Heart left ventricle (tissue), 13 donors: ENCODE data around the gene ABCC8.

Source experiments
- CTCF ChIP-seq, 12 donors: fragments of 200-600 bp; sonication (generic) in 4 of 12; IDR thresholded peaks; one replicate each; pipeline versions ENCODE4 v1.5.0 to v1.8.0; 2018 to 2022; ENCODE audit warnings: antibody characterized with exemption in 12 of 12, mild to moderate bottlenecking in 5 of 12
- POLR2A ChIP-seq, 2 donors: fragments of 450-650 bp; IDR thresholded peaks; one replicate each; pipeline ENCODE4 v1.6.1; 2017; ENCODE audit warnings: antibody characterized with exemption in 2 of 2, mild to moderate bottlenecking in 2 of 2, moderate library complexity in 2 of 2
- donor health status: ischemic (EF 13 %, LVEDD 7.1; RV severe dilation, severe dysfunction).
- donor health status: DM: no; HTN: yes; CAD: no.
- donor health status: DM: no; HTN: no; CAD: no.
- donor health status: ischemic (EF 25% LVEDD 6.9; RV normal size, moderate dysfunction).
- donor health status: ischemic (EF 25% LVEDD 5.7; RV mildly dilated, moderate dysfunction).
- donor health status: ischemic (EF 35%, LVEDD 5.7; RV mildly dilated, moderate dysfunction).
- donor health status: nonischemic (EF 11% LVEDD 7.7; RV severe dilation, severe dysfunction).
- donor health status: DM: yes; HTN: yes; CAD: no.
- donor health status: PGD.
- donor health status: ischemic (EF 29% LVEDD 5.4; RV normal size, mild dysfunction).
- donor health status: nonischemic (EF 23%, LVEDD 6.1; RV moderate dilation, normal function).

- TF ChIP-seq CTCF (IDR thresholded peaks at IDR 0.05) (no peak), POLR2A (IDR thresholded peaks at IDR 0.05) (no peak)
Measured at GRCh38 chr11:17393472-17393871, 83.2 kb downstream of the ABCC8 start.
